Lower leg skin (tissue), 3 donors: ENCODE results near the gene ABHD16B.

ENCODE experiments used
- CTCF ChIP-seq, 3 donors: fragments of 450-650 bp; IDR thresholded peaks; one replicate each; pipeline ENCODE4 v1.5.1; 2016; ENCODE audit warnings: antibody characterized with exemption in 3 of 3, mild to moderate bottlenecking in 3 of 3, moderate library complexity in 2 of 3
- POLR2A ChIP-seq, 2 donors: fragments of 450-650 bp; IDR thresholded peaks; one replicate each; pipeline ENCODE4 v1.6.1; 2016 to 2017; ENCODE audit warnings: antibody characterized with exemption in 2 of 2, mild to moderate bottlenecking in 1 of 2, moderate library complexity in 1 of 2

GRCh38 chr20:63828951-63829350 lies 32.3 kb upstream of the ABHD16B start:
- TF ChIP-seq CTCF (IDR thresholded peaks at IDR 0.05) (no peak), POLR2A (IDR thresholded peaks at IDR 0.05) (no peak)
